ENCODE results near the gene HMCN2.

HMCN2 gene

DNA sequence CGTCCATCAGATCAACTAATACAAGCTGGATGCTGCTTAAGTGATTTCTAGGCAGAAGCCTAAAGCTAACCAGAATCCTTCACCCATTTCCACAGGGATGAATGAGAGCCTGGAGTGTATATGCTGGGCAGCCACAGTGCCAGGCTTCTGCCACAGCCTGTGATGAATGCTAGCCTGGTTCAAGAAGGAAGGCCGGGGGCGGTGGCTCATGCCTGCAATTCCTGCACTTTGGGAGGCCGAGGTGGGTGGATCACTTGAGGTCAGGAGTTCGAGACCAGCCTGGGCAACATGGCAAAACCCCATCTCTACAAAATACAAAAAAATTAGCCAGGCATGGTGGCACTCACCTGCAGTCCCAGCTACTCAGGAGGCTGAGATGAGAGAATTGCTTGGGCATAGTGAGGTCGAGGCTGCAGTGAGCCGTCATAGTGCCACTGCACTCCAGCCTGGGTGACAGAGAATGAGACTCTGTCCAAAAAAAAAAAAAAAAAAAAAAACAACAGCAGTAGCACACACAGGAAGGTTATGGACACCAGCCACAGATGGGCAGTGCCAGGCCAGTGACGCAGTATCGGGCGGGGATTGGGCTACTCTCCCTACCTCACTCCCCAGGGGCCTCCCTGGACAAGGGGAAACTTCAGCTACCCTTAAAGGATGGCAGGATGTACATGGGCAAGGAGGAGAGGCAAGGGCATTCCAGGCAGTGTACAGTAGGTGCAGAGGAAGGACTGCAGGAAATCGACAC lies 23.1 kb upstream of the HMCN2 start:
- Histone ChIP-seq H3K9me2 (replicated peaks; ENCODE audit: low read depth, low read length) (no peaks in the 10 kb centered on the region), H3K4me3 (ENCODE audit: low read length, poor library complexity, severe bottlenecking) (no peak overlapping the region), H2AFZ (ENCODE audit: low read length) (peak overlapping the region; percentile 93; the same call in 1 of the 2 replicates), H4K20me1 (ENCODE audit: insufficient read depth, low read length, poor library complexity, severe bottlenecking) (no peaks in the 10 kb centered on the region), H3K9me3 (ENCODE audit: insufficient read depth, low read depth, low read length) (no peaks in the 10 kb centered on the region), H3K9ac (ENCODE audit: low read depth, low read length, poor library complexity, severe bottlenecking) (no peak overlapping the region), H3K4me2 (ENCODE audit: low read depth, low read length, poor library complexity, severe bottlenecking) (peak overlapping the region; percentile 63), H3K36me3 (ENCODE audit: insufficient read depth, low read length) (no peaks in the 10 kb centered on the region), H3K27me3 (ENCODE audit: insufficient read depth, low read length, poor library complexity, severe bottlenecking) (no peaks in the 10 kb centered on the region), H3F3A (ENCODE audit: low read depth) (no peaks in the 10 kb centered on the region), H3K79me2 (ENCODE audit: insufficient read depth, low read length) (no peaks in the 10 kb centered on the region), H3K4me1 (ENCODE audit: insufficient read depth, low read length, poor library complexity, severe bottlenecking) (peaks cover 7% of the 10 kb centered on the region)
- no peak for TF ChIP-seq EZH2phosphoT487 (IDR thresholded peaks at IDR 0.05; ENCODE audit: borderline replicate concordance)
- TF ChIP-seq, protein P1, sequence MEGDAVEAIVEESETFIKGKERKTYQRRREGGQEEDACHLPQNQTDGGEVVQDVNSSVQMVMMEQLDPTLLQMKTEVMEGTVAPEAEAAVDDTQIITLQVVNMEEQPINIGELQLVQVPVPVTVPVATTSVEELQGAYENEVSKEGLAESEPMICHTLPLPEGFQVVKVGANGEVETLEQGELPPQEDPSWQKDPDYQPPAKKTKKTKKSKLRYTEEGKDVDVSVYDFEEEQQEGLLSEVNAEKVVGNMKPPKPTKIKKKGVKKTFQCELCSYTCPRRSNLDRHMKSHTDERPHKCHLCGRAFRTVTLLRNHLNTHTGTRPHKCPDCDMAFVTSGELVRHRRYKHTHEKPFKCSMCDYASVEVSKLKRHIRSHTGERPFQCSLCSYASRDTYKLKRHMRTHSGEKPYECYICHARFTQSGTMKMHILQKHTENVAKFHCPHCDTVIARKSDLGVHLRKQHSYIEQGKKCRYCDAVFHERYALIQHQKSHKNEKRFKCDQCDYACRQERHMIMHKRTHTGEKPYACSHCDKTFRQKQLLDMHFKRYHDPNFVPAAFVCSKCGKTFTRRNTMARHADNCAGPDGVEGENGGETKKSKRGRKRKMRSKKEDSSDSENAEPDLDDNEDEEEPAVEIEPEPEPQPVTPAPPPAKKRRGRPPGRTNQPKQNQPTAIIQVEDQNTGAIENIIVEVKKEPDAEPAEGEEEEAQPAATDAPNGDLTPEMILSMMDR (conservative IDR thresholded peaks at IDR 0.05; ENCODE audit: low read length), result no peak

DNA sequence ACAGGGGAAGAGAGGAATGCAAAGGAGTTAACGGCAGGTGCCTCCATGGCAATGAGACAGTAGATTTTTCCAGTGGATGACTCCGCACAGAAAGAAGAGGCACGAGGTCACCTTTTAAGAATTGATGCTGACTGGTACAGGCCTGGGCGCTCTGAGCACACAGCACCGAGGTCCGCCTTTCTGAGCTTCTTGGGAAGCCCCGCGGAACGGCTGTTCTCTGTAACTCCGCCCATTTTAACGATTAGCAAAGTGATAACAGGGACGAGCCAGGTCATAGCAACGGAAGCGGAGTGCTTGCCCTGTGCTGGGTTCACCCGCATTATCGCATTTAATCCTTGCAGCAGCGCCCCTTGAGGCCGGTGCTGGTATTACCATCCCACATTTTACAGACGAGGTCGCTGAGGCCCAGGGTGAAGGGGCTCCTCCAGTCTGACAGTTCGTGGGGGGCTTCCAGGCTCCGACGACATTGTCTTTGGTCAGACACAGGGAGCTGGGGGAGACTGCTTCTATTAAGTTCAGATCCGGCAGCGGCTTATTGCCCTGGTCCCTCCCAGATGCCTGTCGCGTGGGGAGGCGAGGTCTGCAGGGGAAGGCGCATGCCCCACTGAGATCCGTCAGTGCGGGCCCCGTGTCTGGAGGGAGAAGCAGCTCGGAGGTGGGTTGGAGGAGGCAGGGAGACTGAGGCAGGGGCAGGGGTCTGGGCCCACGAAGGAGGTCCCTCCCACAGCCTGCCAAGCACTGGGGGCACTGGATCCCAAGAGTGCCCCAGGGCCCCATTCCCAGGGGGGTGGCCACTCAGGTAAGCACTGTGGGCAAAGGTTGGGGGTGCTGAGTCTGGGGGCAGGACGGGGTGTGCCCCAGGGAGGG lies 22.3 kb upstream of the HMCN2 start:
- Histone ChIP-seq H3K27me3 (ENCODE audit: insufficient read depth, low read length, poor library complexity, severe bottlenecking) (no peaks in the 10 kb centered on the region), H3K4me3 (ENCODE audit: low read length, poor library complexity, severe bottlenecking) (peak overlapping the region; percentile 32), H3F3A (ENCODE audit: low read depth) (no peaks in the 10 kb centered on the region), H3K4me1 (ENCODE audit: insufficient read depth, low read length, poor library complexity, severe bottlenecking) (peaks cover 7% of the 10 kb centered on the region), H3K79me2 (ENCODE audit: insufficient read depth, low read length) (no peaks in the 10 kb centered on the region), H3K4me2 (ENCODE audit: low read depth, low read length, poor library complexity, severe bottlenecking) (peak overlapping the region; percentile 63), H4K20me1 (ENCODE audit: insufficient read depth, low read length, poor library complexity, severe bottlenecking) (no peaks in the 10 kb centered on the region), H2AFZ (ENCODE audit: low read length) (peak overlapping the region; percentile 93), H3K9me3 (ENCODE audit: insufficient read depth, low read depth, low read length) (no peaks in the 10 kb centered on the region), H3K36me3 (ENCODE audit: insufficient read depth, low read length) (no peaks in the 10 kb centered on the region), H3K9me2 (replicated peaks; ENCODE audit: low read depth, low read length) (no peaks in the 10 kb centered on the region), H3K9ac (ENCODE audit: low read depth, low read length, poor library complexity, severe bottlenecking) (no peak overlapping the region)
- no peak for TF ChIP-seq EZH2phosphoT487 (IDR thresholded peaks at IDR 0.05; ENCODE audit: borderline replicate concordance)
- TF ChIP-seq, protein P1 (conservative IDR thresholded peaks at IDR 0.05; ENCODE audit: low read length), result peak; percentile 60

DNA sequence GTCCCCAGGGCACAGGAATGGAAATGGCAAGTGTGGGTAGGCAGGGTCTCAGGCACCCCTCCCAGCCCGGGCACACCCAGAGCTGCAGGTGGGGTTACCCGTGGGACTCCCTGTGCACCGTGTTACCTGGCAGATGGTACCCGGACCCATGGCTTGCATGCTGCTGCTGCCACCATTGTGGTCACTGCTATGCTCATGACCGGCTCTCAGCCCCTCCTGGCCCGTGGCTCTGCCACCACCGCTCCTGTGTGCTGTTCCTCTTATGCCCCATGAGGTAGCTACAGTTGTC lies 21.7 kb upstream of the HMCN2 start:
- H3K9ac ChIP-seq (ENCODE audit: low read depth, low read length, poor library complexity, severe bottlenecking), result no peak overlapping the region
- no peaks in the 10 kb centered on the region for H3K9me3 ChIP-seq (ENCODE audit: insufficient read depth, low read depth, low read length)
- H3K36me3 ChIP-seq (ENCODE audit: insufficient read depth, low read length), result no peaks in the 10 kb centered on the region
- no peaks in the 10 kb centered on the region for H4K20me1 ChIP-seq (ENCODE audit: insufficient read depth, low read length, poor library complexity, severe bottlenecking)
- H3F3A ChIP-seq (ENCODE audit: low read depth), result no peaks in the 10 kb centered on the region
- H3K9me2 ChIP-seq (replicated peaks; ENCODE audit: low read depth, low read length), result no peaks in the 10 kb centered on the region
- H3K4me1 ChIP-seq (ENCODE audit: insufficient read depth, low read length, poor library complexity, severe bottlenecking), result peaks cover 7% of the 10 kb centered on the region
- no peaks in the 10 kb centered on the region for H3K79me2 ChIP-seq (ENCODE audit: insufficient read depth, low read length)
- H3K27me3 ChIP-seq (ENCODE audit: insufficient read depth, low read length, poor library complexity, severe bottlenecking), result no peaks in the 10 kb centered on the region
- H3K4me2 ChIP-seq (ENCODE audit: low read depth, low read length, poor library complexity, severe bottlenecking), result no peak overlapping the region
- no peak overlapping the region for H3K4me3 ChIP-seq (ENCODE audit: low read length, poor library complexity, severe bottlenecking)
- no peak overlapping the region for H2AFZ ChIP-seq (ENCODE audit: low read length)
- TF ChIP-seq, protein P1 (conservative IDR thresholded peaks at IDR 0.05; ENCODE audit: low read length), result no peak
- no peak for TF ChIP-seq EZH2phosphoT487 (IDR thresholded peaks at IDR 0.05; ENCODE audit: borderline replicate concordance)
